PC-3 (cell line): ENCODE data around the gene DAB1.

ENCODE experiments used
- EZH2 ChIP-seq: fragments of 300-600 bp; sonication (generic); IDR thresholded peaks from one replicate; pipeline ENCODE4 v1.6.1; 2017; ENCODE audit warnings: antibody characterized with exemption, mild to moderate bottlenecking, low read length; ENCODE audit not compliant: unreplicated experiment
- EZH2phosphoT487 ChIP-seq: fragments of 300-600 bp; sonication (generic); IDR thresholded peaks from 2 replicates; pipeline ENCODE4 v1.6.1; 2018; ENCODE audit warnings: mild to moderate bottlenecking, antibody characterized with exemption, low read length, borderline replicate concordance
- TF ChIP-seq, protein P1 (sequence below): fragments of 300-600 bp; sonication (generic); conservative IDR thresholded peaks from 2 replicates; pipeline ENCODE4 v1.5.1; 2017; ENCODE audit warnings: antibody characterized with exemption, low read depth, mild to moderate bottlenecking, low read length

DNA sequence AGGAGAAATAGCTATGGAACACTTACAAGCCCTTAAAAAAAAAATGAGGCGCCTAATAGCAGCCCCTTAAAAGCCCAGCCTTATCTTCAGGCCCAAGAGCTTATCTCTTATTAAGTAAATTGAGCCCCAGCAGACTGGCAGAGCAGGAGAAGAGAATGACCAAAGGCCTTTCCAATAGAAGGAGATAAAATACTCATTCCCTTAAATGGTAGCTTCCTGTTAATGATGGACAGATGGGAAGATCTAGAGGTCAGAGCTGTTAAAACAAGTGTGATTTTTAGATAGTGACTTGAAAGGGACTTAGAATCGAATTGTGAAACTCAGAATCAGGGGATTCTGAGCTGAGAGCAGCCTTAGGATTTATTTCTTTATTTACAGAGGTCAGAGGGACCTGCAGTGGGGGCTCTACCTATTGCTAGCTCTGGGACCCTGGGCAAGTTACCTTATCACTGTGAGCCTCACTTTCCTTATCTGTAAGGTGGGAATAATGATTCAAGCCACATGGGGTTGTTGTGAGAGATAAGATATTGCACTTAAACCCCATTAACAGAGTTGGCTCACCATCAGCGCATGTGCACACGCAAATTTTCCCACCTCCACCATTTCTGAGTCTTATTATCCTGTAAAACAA, 356.8 kb downstream of the DAB1 start:
- TF ChIP-seq, protein P1, sequence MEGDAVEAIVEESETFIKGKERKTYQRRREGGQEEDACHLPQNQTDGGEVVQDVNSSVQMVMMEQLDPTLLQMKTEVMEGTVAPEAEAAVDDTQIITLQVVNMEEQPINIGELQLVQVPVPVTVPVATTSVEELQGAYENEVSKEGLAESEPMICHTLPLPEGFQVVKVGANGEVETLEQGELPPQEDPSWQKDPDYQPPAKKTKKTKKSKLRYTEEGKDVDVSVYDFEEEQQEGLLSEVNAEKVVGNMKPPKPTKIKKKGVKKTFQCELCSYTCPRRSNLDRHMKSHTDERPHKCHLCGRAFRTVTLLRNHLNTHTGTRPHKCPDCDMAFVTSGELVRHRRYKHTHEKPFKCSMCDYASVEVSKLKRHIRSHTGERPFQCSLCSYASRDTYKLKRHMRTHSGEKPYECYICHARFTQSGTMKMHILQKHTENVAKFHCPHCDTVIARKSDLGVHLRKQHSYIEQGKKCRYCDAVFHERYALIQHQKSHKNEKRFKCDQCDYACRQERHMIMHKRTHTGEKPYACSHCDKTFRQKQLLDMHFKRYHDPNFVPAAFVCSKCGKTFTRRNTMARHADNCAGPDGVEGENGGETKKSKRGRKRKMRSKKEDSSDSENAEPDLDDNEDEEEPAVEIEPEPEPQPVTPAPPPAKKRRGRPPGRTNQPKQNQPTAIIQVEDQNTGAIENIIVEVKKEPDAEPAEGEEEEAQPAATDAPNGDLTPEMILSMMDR, result no peak
- TF ChIP-seq EZH2 (no peak), EZH2phosphoT487 (no peak)
